Transverse colon (tissue), 4 donors: ENCODE measurements around the gene AHNAK. TPM values are rescaled to one million over a fixed set of nuclear protein-coding genes. Genes with fewer than 3 reads are reported as not detected.
A peak's percentile ranks its signal among the peaks of the same experiment; 100 is the strongest.

Source experiments
- DNase-seq: peaks from one replicate; pipeline ENCODE4 v3.0.0-alpha.2; 2019
- H3K27ac ChIP-seq, 4 donors: fragments of 200-600 bp; sonication (generic); 2 replicates each; pipeline ENCODE4 v1.5.1; 2016 to 2018; ENCODE audit warnings: inconsistent platforms in 4 of 4
- H3K27me3 ChIP-seq: fragments of 200-600 bp; sonication (generic); 2 replicates; pipeline ENCODE4 v1.5.1; 2017; ENCODE audit warnings: inconsistent platforms
- H3K36me3 ChIP-seq, 4 donors: fragments of 200-600 bp; sonication (generic); 2 replicates each; pipeline ENCODE4 v1.5.1; 2017 to 2019; ENCODE audit warnings: inconsistent platforms in 4 of 4
- H3K4me1 ChIP-seq, 4 donors: fragments of 200-600 bp; sonication (generic); 2 replicates each; pipeline ENCODE4 v1.5.1; 2017 to 2020; ENCODE audit warnings: inconsistent platforms in 4 of 4
- H3K4me3 ChIP-seq, 4 donors: fragments of 200-600 bp; sonication (generic); 1 replicate in 1 of 4; 2 replicates in 3 of 4; pipeline versions ENCODE4 v1.5.1 to v1.6.1; 2017 to 2019; ENCODE audit warnings: inconsistent platforms in 4 of 4
- H3K9me3 ChIP-seq, 2 donors: fragments of 200-600 bp; sonication (generic); 2 replicates each; pipeline ENCODE4 v1.5.1; 2017 to 2019; ENCODE audit warnings: inconsistent platforms in 2 of 2
- CTCF ChIP-seq, 5 experiments: fragments of 200-600 bp in 3 of 5; fragments of 450-650 bp in 2 of 5; sonication (generic) in 3 of 5; IDR thresholded peaks; 1 replicate in 2 of 5; 2 replicates in 3 of 5; pipeline ENCODE4 v1.5.1; 2016 to 2017; ENCODE audit warnings: antibody characterized with exemption in 5 of 5, inconsistent platforms in 3 of 5, mild to moderate bottlenecking in 2 of 5, moderate library complexity in 1 of 5
- EP300 ChIP-seq: sonication (generic); formaldehyde crosslinking; IDR thresholded peaks from one replicate; pipeline ENCODE4 v1.6.1; 2017; ENCODE audit warnings: antibody characterized with exemption, low read depth
- POLR2A ChIP-seq: fragments of 450-650 bp; IDR thresholded peaks from one replicate; pipeline ENCODE4 v1.6.1; 2016; ENCODE audit warnings: antibody characterized with exemption, mild to moderate bottlenecking, moderate library complexity
- POLR2AphosphoS5 ChIP-seq, 3 donors: sonication (generic); formaldehyde crosslinking; IDR thresholded peaks; one replicate each; pipeline ENCODE4 v1.6.1; 2016; ENCODE audit warnings: antibody characterized with exemption in 3 of 3
- WGBS, 2 donors: methylation state at CpG; one replicate each; pipeline ENCODE4 v1.1.5; 2018; ENCODE audit warnings: low coverage in 1 of 2; 5-methylcytosine and 5-hydroxymethylcytosine counted together
- in situ Hi-C, 4 donors: fragments of 200-750 bp; cut with MboI; loops; one replicate each; pipeline versions ENCODE4 v1.15.0 to v1.15.1; 2017; ENCODE audit warnings: low sequenced_read_pairs in 3 of 4, low pct_ligation_motif_present in 1 of 4, low pct_unique_long_range_greater_than_20kb in 1 of 4
- intact Hi-C: fragments of 100-400 bp; cut with DNase I; formaldehyde crosslinking; loops from one replicate; pipeline ENCODE4 v1.15.1; 2023; ENCODE audit warnings: low total_unique reads
- total RNA-seq, 4 donors: library from RNA; depleted of rRNA; stranded (reverse); fragments of >200 nt; gene quantifications; one replicate each; pipeline ENCODE4 v1.1.0, GENCODE V29; 2016

AHNAK gene
- total RNA-seq, 4 donors from 2014 or later, result 561 to 1,032 (median 742) TPM

- Histone ChIP-seq H3K4me3 (no peak overlapping the region), H3K27ac (peak overlapping the region in 3 of 4 donors; percentile 52 to 70 (median 58)), H3K27me3 (no peaks in the 10 kb centered on the region), H3K36me3 (no peaks in the 10 kb centered on the region), H3K9me3 (no peaks in the 10 kb centered on the region), H3K4me1 (peaks cover 9 to 32% (median 18%) of the 10 kb centered on the region in 4 donors)
- WGBS, 2 donors, result 76 to 78% methylated on average over 7 to 9 of the region's 9 CpGs
- no peak for DNase-seq
- in situ Hi-C loops (no loop called here), intact Hi-C loops (no loop called here)
- TF ChIP-seq CTCF (IDR thresholded peaks at IDR 0.05) (no peak), EP300 (no peak), POLR2A (no peak), POLR2AphosphoS5 (IDR thresholded peaks at IDR 0.05) (no peak)
These were observed 84.1 kb downstream of the AHNAK start for GRCh38 chr11:62462508-62462892.

- intact Hi-C loops (no loop called here), in situ Hi-C loops (no loop called here)
- DNase-seq, result peak; percentile 45
- peak in 1 of 3 donors; percentile 21 for TF ChIP-seq POLR2AphosphoS5 (IDR thresholded peaks at IDR 0.05)
- no peak for TF ChIP-seq POLR2A
- TF ChIP-seq CTCF (IDR thresholded peaks at IDR 0.05), result no peak
- no peak for TF ChIP-seq EP300
- 64 to 77% methylated on average over 10 to 15 of the region's 15 CpGs for WGBS, 2 donors
- Histone ChIP-seq H3K27ac (peak overlapping the region in 3 of 4 donors; percentile 52 to 70 (median 58)), H3K27me3 (no peaks in the 10 kb centered on the region), H3K9me3 (no peaks in the 10 kb centered on the region), H3K4me1 (peaks cover 9 to 38% (median 18%) of the 10 kb centered on the region in 4 donors), H3K36me3 (no peaks in the 10 kb centered on the region), H3K4me3 (no peak overlapping the region)
These were observed 84.7 kb downstream of the AHNAK start for GRCh38 chr11:62461740-62462507.

GRCh38 chr11:62459080-62459479 is 87.5 kb downstream of the AHNAK start:
- 82% methylated on average over 1 of the region's 1 CpG; no CpG with 5 or more reads in 1 of the 2 donors for WGBS, 2 donors
- in situ Hi-C loops (no loop called here), intact Hi-C loops (no loop called here)
- no peak overlapping the region for H3K4me3 ChIP-seq
- H3K9me3 ChIP-seq, result no peaks in the 10 kb centered on the region
- DNase-seq, result no peak
- peak overlapping the region; percentile 56 to 69 (median 63) for H3K27ac ChIP-seq
- peaks cover 9 to 39% (median 18%) of the 10 kb centered on the region in 4 donors for H3K4me1 ChIP-seq
- TF ChIP-seq CTCF (IDR thresholded peaks at IDR 0.05) (no peak), POLR2AphosphoS5 (IDR thresholded peaks at IDR 0.05) (no peak), EP300 (no peak), POLR2A (no peak)
- no peaks in the 10 kb centered on the region for H3K27me3 ChIP-seq
- no peaks in the 10 kb centered on the region for H3K36me3 ChIP-seq

GRCh38 chr11:62458212-62459002 is 88.2 kb downstream of the AHNAK start:
- Histone ChIP-seq H3K27ac (peak overlapping the region; percentile 56 to 69 (median 63)), H3K9me3 (no peaks in the 10 kb centered on the region), H3K4me1 (peaks cover 9 to 39% (median 18%) of the 10 kb centered on the region in 4 donors), H3K36me3 (no peaks in the 10 kb centered on the region), H3K27me3 (no peaks in the 10 kb centered on the region), H3K4me3 (no peak overlapping the region)
- WGBS, 2 donors, result 33% methylated on average over 4 of the region's 4 CpGs; no CpG with 5 or more reads in 1 of the 2 donors
- intact Hi-C loops (no loop called here), in situ Hi-C loops (no loop called here)
- TF ChIP-seq EP300 (no peak), POLR2AphosphoS5 (IDR thresholded peaks at IDR 0.05) (no peak), POLR2A (no peak), CTCF (IDR thresholded peaks at IDR 0.05) (no peak)
- no peak for DNase-seq
